Effector memory CD8-positive, alpha-beta T cell (primary cell): Measurements from ENCODE around the gene FMNL2.

Source experiments
- ATAC-seq: fragments of 150-1000 bp; cut with Tn5 transposase; replicated peaks from 2 replicates; pipeline ENCODE4 v1.10.0; 2021; ENCODE audit warnings: mild to moderate bottlenecking, moderate library complexity
- DNase-seq, 3 experiments: peaks; one replicate each; pipeline ENCODE4 v3.0.0; 2021
- H3K27ac Mint-ChIP-seq, 2 donors: one replicate each; pipeline ENCODE4 v1.8.0; 2022; ENCODE audit warnings: mild to moderate bottlenecking in 2 of 2, mixed read lengths in 2 of 2, moderate library complexity in 2 of 2
- H3K27me3 Mint-ChIP-seq, 2 donors: one replicate each; pipeline ENCODE4 v1.8.0; 2022; ENCODE audit warnings: mixed read lengths in 2 of 2
- H3K36me3 Mint-ChIP-seq: one replicate; pipeline ENCODE4 v1.8.0; 2022; ENCODE audit warnings: mild to moderate bottlenecking, moderate library complexity, mixed read lengths; ENCODE audit not compliant: insufficient read depth
- H3K4me1 Mint-ChIP-seq, 2 donors: one replicate each; pipeline ENCODE4 v1.8.0; 2022; ENCODE audit warnings: low read depth in 2 of 2, mixed read lengths in 2 of 2
- H3K4me3 Mint-ChIP-seq, 2 donors: one replicate each; pipeline ENCODE4 v1.8.0; 2022; ENCODE audit warnings: mild to moderate bottlenecking in 2 of 2, mixed read lengths in 2 of 2, moderate library complexity in 2 of 2
- H3K9me3 Mint-ChIP-seq, 2 donors: one replicate each; pipeline ENCODE4 v1.8.0; 2022; ENCODE audit warnings: mixed read lengths in 2 of 2

Gene FMNL2

DNA sequence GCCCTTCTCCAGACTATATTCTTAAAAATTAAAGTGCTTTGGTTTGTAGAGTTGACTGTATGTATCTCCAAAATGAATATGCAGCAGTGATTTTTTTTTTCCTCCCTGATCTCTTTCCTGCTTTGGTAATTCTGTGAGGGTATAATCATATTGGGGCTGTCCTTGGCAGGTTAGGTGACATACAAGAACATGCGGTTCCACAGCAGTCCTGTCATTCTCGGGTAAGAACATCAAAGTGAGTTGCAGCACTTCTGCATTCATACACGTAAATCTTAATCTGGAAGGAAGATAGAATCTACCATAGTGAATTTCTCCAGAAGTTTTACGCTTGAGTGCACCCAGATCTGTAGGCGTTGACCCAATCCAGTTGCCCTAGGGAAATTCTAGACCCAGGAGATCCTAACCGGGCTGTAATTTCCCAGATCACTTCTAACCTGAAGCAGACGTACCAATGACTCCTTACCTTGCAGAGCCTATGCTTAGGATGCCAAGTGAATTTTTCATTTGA lies 272.9 kb downstream of the FMNL2 start:
- H3K4me1 Mint-ChIP-seq: peaks cover 6 to 8% of the 10 kb centered on the region in 2 donors
- H3K36me3 Mint-ChIP-seq: no peaks in the 10 kb centered on the region
- no peaks in the 10 kb centered on the region for H3K9me3 Mint-ChIP-seq
- peaks cover 0 to 7% of the 10 kb centered on the region in 2 donors for H3K27me3 Mint-ChIP-seq
- no peak overlapping the region for H3K27ac Mint-ChIP-seq
- ATAC-seq (no peak), DNase-seq (no peak)
- no peak overlapping the region for H3K4me3 Mint-ChIP-seq

DNA sequence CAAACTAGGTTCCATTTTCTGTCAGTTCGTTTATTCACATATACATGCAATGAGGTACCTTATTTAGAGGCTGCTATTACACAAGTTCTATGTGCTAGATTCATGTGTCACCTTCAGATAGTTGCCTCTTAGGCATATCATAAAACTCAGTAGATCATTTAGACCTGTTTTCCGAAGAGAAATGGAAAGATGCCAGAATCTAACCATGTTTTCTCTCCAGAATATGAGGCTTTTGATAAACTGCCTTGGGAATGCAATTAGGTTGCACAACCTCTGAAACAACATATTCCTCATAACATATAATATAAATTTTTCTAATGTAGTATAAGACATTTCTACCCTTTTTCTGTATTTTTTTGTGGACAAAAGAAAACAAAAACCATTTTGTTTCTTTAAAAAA lies 274.2 kb downstream of the FMNL2 start:
- peaks cover 6 to 8% of the 10 kb centered on the region in 2 donors for H3K4me1 Mint-ChIP-seq
- no peaks in the 10 kb centered on the region for H3K36me3 Mint-ChIP-seq
- no peak overlapping the region for H3K27ac Mint-ChIP-seq
- ATAC-seq (no peak), DNase-seq (no peak)
- H3K9me3 Mint-ChIP-seq: no peaks in the 10 kb centered on the region
- H3K4me3 Mint-ChIP-seq: no peak overlapping the region
- H3K27me3 Mint-ChIP-seq: peaks cover 0 to 6% of the 10 kb centered on the region in 2 donors

DNA sequence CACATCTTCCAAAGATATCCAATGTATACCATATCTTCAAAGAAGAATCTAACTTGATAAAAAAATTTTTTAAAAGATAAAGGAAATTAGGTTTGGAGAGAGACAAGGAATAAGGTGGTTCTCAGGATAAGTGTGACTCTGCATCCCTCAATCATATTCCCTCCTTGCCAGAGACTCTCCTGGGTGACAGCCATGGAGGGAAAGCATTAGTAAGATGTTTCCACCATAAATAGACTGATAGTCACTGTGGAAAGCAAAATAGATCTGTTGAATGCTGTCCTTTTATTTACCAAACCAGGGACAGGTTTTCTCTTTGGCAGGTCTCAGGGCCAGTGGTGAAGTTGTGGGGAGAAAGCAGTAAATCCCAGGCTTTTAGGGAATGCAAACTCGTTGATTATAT lies 274.7 kb downstream of the FMNL2 start:
- Mint-ChIP-seq H3K27ac (no peak overlapping the region), H3K27me3 (peaks cover 0 to under 1% of the 10 kb centered on the region in 2 donors), H3K9me3 (no peaks in the 10 kb centered on the region), H3K4me1 (peaks cover 6 to 8% of the 10 kb centered on the region in 2 donors), H3K4me3 (no peak overlapping the region), H3K36me3 (no peaks in the 10 kb centered on the region)
- ATAC-seq (no peak), DNase-seq (no peak)

DNA sequence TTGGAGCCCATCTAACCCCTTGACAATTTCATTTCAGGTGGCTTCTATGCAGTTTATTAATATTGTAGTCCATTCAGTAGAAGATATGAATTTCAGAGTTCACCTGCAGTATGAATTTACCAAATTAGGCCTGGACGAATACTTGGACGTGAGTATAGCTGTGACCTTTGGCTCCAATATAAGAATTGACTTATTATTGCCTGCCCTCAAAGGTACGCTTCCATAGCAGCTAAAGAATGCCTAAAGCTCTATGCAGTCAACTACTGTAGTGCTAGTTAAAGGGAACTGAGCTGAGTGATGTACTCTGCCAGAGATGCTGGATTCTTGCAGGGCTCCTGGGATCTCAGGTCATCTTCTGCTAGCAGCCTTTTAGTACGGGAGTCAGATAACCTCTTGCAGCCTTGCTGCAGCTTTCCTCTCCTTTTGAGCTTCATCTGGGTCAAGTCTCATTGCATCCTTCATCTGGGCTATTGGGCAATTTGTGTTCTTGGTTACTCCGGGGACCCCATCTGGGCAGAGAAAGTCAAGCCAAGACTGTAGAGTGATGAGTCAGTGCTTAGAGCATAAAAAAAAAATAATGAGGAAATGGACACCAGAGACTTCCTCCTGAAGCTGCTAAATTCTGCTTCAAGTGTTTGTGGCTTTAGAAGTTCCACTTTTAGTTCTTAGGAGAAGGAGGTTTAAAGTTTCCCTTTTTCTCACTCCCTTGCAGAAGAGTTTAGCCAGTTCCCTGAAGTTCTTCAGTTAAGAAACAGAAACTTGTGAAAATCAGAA lies 276.7 kb downstream of the FMNL2 start:
- Mint-ChIP-seq H3K27me3 (no peaks in the 10 kb centered on the region), H3K27ac (peak overlapping the region; percentile 38 to 83), H3K4me3 (peak overlapping the region; percentile 4 to 39), H3K36me3 (no peaks in the 10 kb centered on the region), H3K9me3 (no peaks in the 10 kb centered on the region), H3K4me1 (peaks cover 6 to 8% of the 10 kb centered on the region in 2 donors)
- ATAC-seq (peak; percentile 63), DNase-seq (no peak)

DNA sequence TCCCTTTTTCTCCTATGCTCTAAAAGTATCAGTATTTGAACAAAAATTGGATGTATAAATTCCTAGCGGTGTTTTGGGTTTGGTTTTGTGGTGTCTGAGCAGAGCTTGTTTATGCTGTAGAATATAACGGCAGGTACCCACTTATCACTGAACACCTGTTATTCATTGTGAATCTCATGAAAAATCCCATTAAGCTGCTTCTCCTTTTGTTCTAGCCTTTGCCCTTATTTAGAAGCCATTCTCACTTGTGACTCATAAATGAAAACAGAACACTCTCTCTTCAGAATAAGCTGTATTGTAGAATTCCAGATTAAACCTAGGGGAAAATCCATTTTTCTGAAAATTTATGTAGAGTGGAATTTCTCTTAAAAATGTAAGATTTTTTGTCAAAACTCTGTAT lies 278.3 kb downstream of the FMNL2 start:
- Mint-ChIP-seq H3K4me3 (no peak overlapping the region), H3K4me1 (peaks cover 6 to 8% of the 10 kb centered on the region in 2 donors), H3K36me3 (no peaks in the 10 kb centered on the region), H3K27ac (peak overlapping the region; percentile 5 to 83), H3K27me3 (no peaks in the 10 kb centered on the region), H3K9me3 (no peaks in the 10 kb centered on the region)
- ATAC-seq (no peak), DNase-seq (no peak)

DNA sequence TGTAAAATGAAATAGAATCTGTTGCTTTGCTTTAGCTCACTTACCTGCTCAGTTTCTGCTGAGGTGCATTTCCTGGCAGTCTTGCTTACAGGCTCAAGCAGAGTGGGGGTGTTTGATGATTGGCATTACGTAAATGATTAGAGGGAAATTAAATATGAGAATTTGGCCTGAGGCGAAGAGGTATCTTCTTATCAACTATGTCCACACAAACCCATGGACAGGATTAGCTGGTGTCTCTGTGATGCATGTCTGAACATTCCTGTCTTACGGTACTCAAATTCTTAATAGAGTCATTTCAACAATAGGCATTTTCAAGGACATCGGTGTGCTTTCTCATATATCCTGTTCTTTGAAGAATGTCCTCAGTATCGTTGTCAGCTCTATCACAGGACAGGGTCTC lies 280.2 kb downstream of the FMNL2 start:
- peaks cover 4 to 7% of the 10 kb centered on the region in 2 donors for H3K27me3 Mint-ChIP-seq
- H3K4me3 Mint-ChIP-seq: no peak overlapping the region
- H3K9me3 Mint-ChIP-seq: no peaks in the 10 kb centered on the region
- no peak for DNase-seq
- no peak overlapping the region for H3K27ac Mint-ChIP-seq
- no peaks in the 10 kb centered on the region for H3K36me3 Mint-ChIP-seq
- no peak for ATAC-seq
- peaks cover 6 to 8% of the 10 kb centered on the region in 2 donors for H3K4me1 Mint-ChIP-seq

DNA sequence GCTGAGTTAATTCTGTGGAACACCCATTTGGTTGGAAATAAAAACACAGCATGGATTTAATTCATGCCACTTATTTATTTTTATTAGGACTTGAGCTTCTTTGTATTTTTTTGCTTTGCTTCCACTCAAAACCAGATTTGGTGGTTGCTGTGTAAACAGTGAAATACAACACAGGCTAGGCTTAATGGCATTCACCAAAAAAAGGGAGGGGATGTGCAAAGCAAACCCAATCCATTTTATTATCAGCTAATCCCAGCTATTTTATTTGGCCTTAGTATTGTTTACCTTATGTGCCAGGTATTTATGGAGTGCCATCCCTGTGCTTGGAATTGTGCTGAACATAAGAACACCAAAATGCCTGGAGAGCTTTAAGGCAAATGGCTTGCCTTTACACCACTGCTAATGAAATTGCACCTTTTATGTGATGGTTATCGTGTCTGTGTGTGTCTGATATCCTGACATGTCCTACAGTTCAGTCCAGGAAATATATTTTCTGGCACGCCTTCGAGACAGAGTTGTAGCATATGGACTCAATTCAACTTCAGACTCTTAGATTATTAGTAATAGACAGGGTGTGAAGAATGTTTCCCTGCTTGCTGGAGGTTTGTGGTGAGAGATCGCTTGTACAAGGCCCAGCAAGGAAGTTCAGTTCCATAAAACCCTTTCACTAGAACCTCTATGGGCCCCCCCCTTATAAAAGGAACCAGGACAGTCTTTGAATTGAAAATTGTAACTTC lies 282.6 kb downstream of the FMNL2 start:
- H3K4me1 Mint-ChIP-seq: no peaks in the 10 kb centered on the region
- H3K4me3 Mint-ChIP-seq: no peak overlapping the region
- H3K27ac Mint-ChIP-seq: no peak overlapping the region
- H3K27me3 Mint-ChIP-seq: peaks cover 16 to 26% of the 10 kb centered on the region in 2 donors
- DNase-seq: no peak
- H3K9me3 Mint-ChIP-seq: no peaks in the 10 kb centered on the region
- no peaks in the 10 kb centered on the region for H3K36me3 Mint-ChIP-seq
- ATAC-seq: no peak

DNA sequence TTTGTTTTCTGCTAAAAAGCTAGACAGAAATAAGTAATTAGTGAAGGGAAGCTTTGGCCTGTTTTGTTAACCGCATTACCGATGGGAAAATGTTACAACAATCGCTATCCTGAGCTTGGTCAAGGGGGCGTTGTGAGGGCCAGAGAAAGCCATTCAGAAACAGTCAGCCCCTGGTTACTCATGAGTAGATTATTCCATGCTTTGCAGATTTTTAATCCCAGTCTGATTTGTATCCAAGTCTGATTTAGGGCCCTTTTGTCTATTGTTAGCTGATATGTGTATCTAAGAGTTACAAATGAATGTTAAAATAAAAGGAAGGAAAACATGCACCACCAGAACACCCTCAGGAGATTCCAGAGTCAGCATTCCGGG lies 283.2 kb downstream of the FMNL2 start:
- H3K27ac Mint-ChIP-seq: no peak overlapping the region
- DNase-seq (no peak), ATAC-seq (no peak)
- H3K27me3 Mint-ChIP-seq: peaks cover 16 to 31% of the 10 kb centered on the region in 2 donors
- H3K36me3 Mint-ChIP-seq: no peaks in the 10 kb centered on the region
- H3K9me3 Mint-ChIP-seq: no peaks in the 10 kb centered on the region
- H3K4me3 Mint-ChIP-seq: no peak overlapping the region
- H3K4me1 Mint-ChIP-seq: no peaks in the 10 kb centered on the region

DNA sequence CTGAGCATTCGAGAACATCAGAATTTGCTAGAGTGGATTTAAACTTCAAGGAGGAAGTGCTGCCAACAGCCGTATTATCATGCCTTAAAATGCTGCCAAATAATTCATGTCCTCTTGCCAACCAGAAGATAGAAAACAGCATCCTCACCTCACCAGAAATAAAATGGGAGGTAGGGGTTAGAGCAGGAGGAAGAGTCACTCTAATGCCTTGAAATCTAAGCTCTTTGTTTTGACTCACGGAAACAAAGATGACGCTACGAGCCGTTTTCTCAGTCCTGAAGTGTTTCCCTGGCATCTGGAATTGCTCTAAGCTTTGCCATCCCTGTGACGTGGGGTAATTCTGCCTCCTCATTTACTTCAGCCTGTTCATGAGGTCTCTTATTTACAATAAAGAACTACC lies 285.2 kb downstream of the FMNL2 start:
- DNase-seq (no peak), ATAC-seq (no peak)
- Mint-ChIP-seq H3K9me3 (no peaks in the 10 kb centered on the region), H3K4me1 (no peaks in the 10 kb centered on the region), H3K27ac (no peak overlapping the region), H3K36me3 (no peaks in the 10 kb centered on the region), H3K27me3 (peaks cover 21 to 41% of the 10 kb centered on the region in 2 donors), H3K4me3 (no peak overlapping the region)

DNA sequence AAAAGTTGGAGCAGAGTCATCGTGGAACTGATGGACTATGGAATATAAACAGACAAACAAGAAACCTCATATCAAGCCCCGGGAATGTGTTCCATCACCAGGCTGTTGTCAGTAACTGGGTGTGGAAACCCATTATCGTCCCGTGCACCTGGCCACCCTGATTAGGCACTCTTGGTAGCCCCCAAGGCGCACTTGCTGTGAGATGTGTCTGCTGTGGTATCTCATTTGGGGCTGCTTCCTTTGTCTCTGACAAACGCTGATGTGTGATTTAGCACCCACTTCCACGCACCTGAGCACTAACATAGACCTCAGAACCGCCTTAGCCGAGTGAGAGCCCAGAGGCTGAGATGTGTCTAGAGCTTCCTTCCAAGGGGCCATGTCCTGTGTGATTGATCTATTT lies 286.0 kb downstream of the FMNL2 start:
- Mint-ChIP-seq H3K9me3 (no peaks in the 10 kb centered on the region), H3K27ac (no peak overlapping the region), H3K4me3 (no peak overlapping the region), H3K27me3 (peaks cover 27 to 46% of the 10 kb centered on the region in 2 donors), H3K4me1 (no peaks in the 10 kb centered on the region), H3K36me3 (no peaks in the 10 kb centered on the region)
- ATAC-seq (no peak), DNase-seq (no peak)

DNA sequence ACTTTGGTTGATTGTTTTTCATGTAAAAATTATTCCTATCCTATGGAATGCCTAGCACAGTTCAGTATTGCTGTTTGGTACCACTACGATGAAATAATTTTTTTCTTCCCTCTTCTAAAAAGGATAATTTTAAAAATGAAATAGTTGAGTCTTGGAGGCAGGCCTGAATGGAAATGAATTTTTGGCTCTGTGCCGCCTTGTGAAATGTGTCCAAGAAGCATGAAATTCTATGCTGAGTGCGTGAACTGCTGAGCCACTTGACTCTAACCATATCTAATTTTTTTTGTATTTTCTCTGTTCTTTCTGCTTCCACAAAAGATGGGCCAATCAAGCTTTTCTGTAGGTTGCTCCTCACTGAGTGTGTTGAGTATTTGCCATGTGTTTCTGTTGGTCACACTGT lies 287.2 kb downstream of the FMNL2 start:
- H3K4me1 Mint-ChIP-seq: no peaks in the 10 kb centered on the region
- no peak overlapping the region for H3K4me3 Mint-ChIP-seq
- H3K27ac Mint-ChIP-seq: no peak overlapping the region
- peaks cover 27 to 46% of the 10 kb centered on the region in 2 donors for H3K27me3 Mint-ChIP-seq
- ATAC-seq (no peak), DNase-seq (no peak)
- H3K9me3 Mint-ChIP-seq: no peaks in the 10 kb centered on the region
- H3K36me3 Mint-ChIP-seq: no peaks in the 10 kb centered on the region

DNA sequence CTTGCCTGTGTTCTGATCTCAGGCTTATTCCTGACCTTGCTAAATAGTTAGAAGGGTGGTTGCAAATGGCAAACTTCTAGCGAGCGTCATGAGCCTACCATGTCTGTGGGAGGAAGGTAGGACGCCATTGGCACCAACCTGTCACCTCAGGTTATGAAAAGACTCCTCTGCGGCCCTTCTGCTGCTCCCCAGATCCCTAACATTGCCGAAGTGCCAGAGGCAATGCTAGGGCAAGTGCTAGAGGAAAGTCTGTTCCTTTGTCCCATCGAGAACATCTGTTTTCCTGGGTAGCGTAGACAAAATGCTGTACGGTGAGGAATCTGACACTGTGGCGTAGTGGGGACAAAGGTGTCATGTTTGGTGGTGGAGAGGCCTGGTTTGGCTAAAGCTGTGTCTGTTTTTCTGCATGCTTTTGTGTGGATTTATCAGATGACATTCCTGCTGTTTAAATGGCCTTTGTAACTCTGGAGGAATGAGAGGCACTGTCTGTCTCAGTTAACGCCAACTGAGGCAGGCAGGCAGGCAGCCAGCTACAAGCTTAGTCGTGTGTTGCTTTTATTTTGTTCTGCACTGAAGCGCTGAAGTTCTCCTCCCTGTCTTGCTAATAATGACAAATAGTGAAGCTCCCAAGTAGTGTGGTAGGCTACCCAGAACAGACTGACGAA lies 288.2 kb downstream of the FMNL2 start:
- no peak for ATAC-seq
- H3K4me3 Mint-ChIP-seq: no peak overlapping the region
- H3K36me3 Mint-ChIP-seq: no peaks in the 10 kb centered on the region
- no peaks in the 10 kb centered on the region for H3K9me3 Mint-ChIP-seq
- no peak for DNase-seq
- H3K27me3 Mint-ChIP-seq: peaks cover 27 to 46% of the 10 kb centered on the region in 2 donors
- no peak overlapping the region for H3K27ac Mint-ChIP-seq
- no peaks in the 10 kb centered on the region for H3K4me1 Mint-ChIP-seq

DNA sequence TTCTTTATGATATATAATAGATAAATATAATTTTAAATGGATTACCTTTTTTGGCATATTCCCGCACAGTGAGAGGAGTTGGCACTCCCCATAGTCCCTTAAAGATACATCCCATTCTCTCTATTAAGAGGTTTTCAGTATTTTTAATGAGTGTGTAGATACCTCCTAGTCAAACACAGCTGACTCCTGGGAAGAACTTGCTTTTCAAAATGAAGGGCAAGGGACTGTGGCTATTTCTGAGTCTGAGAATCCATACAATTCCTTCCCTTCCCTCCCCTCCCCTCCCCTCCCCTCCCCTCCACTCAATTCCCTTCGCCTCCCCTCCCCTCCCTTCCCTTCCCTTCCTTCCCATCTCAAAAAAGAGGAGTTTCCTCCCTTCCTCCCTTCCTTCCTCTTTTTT lies 288.8 kb downstream of the FMNL2 start:
- ATAC-seq (no peak), DNase-seq (no peak)
- no peaks in the 10 kb centered on the region for H3K36me3 Mint-ChIP-seq
- no peaks in the 10 kb centered on the region for H3K4me1 Mint-ChIP-seq
- H3K27me3 Mint-ChIP-seq: peaks cover 27 to 46% of the 10 kb centered on the region in 2 donors
- no peaks in the 10 kb centered on the region for H3K9me3 Mint-ChIP-seq
- H3K27ac Mint-ChIP-seq: no peak overlapping the region
- H3K4me3 Mint-ChIP-seq: no peak overlapping the region
